Measurements from ENCODE around the gene RAB6B. TPM values are rescaled to one million over a fixed set of nuclear protein-coding genes. Genes with fewer than 3 reads are reported as not detected.

The RAB6B gene
- polyA plus RNA-seq, 1 experiment = 3.0 TPM

DNA sequence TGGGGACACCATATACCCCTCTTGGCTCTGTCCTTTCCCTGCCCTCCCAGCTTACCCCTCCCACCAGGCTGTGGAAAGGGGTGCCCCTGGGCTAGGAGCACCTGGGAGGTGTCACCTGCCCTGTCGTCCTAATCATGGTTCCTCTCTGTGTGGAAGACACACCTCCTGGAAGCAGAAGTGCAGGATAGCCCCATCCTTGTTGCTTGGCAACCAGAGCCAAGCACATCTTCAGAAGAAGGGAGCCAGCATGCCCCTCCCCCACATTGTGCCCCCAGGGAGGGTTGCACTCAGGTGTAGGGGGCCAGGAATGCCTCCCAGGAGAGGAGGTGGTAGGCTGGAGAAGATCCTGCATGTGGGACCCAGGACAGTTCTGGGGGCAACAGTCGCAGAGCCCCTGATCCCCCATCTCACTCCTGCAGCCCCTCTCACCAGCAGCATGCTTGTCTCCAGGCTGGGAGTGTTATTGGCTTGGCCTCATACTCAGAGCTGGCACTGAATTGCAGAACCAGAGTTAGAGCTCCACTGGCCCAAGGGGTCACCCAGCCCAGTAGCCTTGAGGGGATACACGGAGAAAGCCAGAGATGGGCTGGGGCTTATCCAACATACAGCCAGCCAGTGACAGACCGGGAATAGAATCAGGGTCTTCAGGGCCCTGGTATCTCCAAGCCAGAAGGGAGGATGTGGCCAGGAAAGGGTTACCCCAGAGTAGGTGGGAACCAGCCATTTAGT, 8.4 kb downstream of the RAB6B start:
- ChIA-PET CTCF (no interaction called here), POLR2A (no interaction called here)
- H3K27me3 ChIP-seq (ENCODE audit: control insufficient read depth, insufficient read depth, low read length) = peaks cover 17% of the 10 kb centered on the region

GRCh38 chr3:133886031-133886722, 9.5 kb downstream of the RAB6B start:
- TF ChIP-seq, protein P1, sequence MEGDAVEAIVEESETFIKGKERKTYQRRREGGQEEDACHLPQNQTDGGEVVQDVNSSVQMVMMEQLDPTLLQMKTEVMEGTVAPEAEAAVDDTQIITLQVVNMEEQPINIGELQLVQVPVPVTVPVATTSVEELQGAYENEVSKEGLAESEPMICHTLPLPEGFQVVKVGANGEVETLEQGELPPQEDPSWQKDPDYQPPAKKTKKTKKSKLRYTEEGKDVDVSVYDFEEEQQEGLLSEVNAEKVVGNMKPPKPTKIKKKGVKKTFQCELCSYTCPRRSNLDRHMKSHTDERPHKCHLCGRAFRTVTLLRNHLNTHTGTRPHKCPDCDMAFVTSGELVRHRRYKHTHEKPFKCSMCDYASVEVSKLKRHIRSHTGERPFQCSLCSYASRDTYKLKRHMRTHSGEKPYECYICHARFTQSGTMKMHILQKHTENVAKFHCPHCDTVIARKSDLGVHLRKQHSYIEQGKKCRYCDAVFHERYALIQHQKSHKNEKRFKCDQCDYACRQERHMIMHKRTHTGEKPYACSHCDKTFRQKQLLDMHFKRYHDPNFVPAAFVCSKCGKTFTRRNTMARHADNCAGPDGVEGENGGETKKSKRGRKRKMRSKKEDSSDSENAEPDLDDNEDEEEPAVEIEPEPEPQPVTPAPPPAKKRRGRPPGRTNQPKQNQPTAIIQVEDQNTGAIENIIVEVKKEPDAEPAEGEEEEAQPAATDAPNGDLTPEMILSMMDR (IDR thresholded peaks at IDR 0.05; ENCODE audit: insufficient read depth, low read depth, low read length) = no peak
- Histone ChIP-seq H3K36me3 (ENCODE audit: control insufficient read depth, insufficient read depth, low read length) (no peaks in the 10 kb centered on the region), H3K27me3 (ENCODE audit: control insufficient read depth, insufficient read depth, low read length) (peaks cover 10% of the 10 kb centered on the region), H3K4me3 (ENCODE audit: low read depth, low read length) (no peak overlapping the region)
- ChIA-PET POLR2A (no interaction called here), CTCF (no interaction called here)
- DNase-seq (ENCODE audit: low read depth) = no peak

More for the DNA sequence above, 8.4 kb downstream of the RAB6B start:
- H3K4me3 ChIP-seq (ENCODE audit: low read depth, low read length) = no peak overlapping the region
- H3K36me3 ChIP-seq (ENCODE audit: control insufficient read depth, insufficient read depth, low read length) = no peaks in the 10 kb centered on the region
- TF ChIP-seq, protein P1 (IDR thresholded peaks at IDR 0.05; ENCODE audit: insufficient read depth, low read depth, low read length) = no peak
- no peak for DNase-seq (ENCODE audit: low read depth)

- Histone ChIP-seq H3K36me3 (ENCODE audit: control insufficient read depth, insufficient read depth, low read length) (no peaks in the 10 kb centered on the region), H3K4me3 (ENCODE audit: low read depth, low read length) (no peak overlapping the region), H3K27me3 (ENCODE audit: control insufficient read depth, insufficient read depth, low read length) (peaks cover 8% of the 10 kb centered on the region)
- TF ChIP-seq, protein P1 (IDR thresholded peaks at IDR 0.05; ENCODE audit: insufficient read depth, low read depth, low read length) = no peak
- ChIA-PET CTCF (interaction anchor here (1.1 kb wide), 1 partner anchor 20 kb away, joined by 3 read pairs; no protein-coding TSS in a partner anchor), POLR2A (no interaction called here)
- DNase-seq (ENCODE audit: low read depth) = no peak
Measured at GRCh38 chr3:133884887-133885711, 10.6 kb downstream of the RAB6B start.

DNA sequence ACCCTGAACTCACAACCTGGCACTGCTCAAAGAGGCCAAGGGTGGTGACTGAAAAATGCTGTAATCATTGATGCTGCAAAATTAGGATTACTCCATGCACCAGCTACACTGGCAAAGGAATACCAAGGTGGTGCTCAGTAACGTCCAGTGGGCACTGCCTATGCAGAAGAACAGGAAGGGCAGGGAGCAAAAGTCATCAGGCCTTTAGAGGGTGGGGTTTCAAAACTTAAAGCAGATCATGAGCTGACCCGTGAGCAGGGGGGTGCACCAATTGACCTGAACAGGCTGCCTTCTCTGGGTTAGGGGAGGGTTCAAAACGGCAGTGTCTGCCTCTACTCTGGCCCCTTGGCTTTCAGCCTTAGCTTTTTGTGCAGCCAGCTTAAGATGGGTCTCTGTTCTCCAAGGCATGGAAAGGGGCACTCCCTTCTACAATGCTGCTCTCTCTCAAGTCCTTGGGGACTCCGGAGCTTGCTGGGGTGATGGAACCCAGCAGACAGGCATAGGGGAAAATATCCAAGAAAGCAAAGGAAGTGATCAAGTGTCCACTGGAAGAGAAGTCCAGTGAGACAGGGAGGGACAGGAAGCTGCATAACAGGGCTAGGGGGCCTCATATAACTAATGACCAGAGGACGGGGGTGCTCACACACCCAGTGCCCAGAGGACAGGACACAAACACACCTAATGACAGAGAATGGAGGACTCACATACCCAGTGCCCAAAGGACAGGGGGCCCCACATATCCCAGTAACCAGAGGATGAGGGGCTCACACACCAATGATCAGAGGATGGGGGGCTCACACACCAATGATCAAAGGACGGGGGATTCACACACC, 11.4 kb downstream of the RAB6B start:
- Histone ChIP-seq H3K27me3 (ENCODE audit: control insufficient read depth, insufficient read depth, low read length) (peaks cover 8% of the 10 kb centered on the region), H3K4me3 (ENCODE audit: low read depth, low read length) (no peak overlapping the region), H3K36me3 (ENCODE audit: control insufficient read depth, insufficient read depth, low read length) (no peaks in the 10 kb centered on the region)
- no peak for DNase-seq (ENCODE audit: low read depth)
- ChIA-PET CTCF (interaction anchor here (1.1 to 1.4 kb wide), 2 partner anchors 13 to 19 kb away, joined by 3 read pairs; no protein-coding TSS in a partner anchor), POLR2A (no interaction called here)
- TF ChIP-seq, protein P1 (IDR thresholded peaks at IDR 0.05; ENCODE audit: insufficient read depth, low read depth, low read length) = no peak
